ENCODE measurements around the gene RGS4. TPM values are rescaled to one million over a fixed set of nuclear protein-coding genes. Genes with fewer than 3 reads are reported as not detected.

Gene RGS4
- total RNA-seq, 1 experiment from 2014 or later: not detected

GRCh38 chr1:163124812-163125211 lies 55.7 kb downstream of the RGS4 start:
- BruUV-seq (replicated peaks): no TSS peak
- no peak for DNase-seq
- intact Hi-C loops (cut with micrococcal nuclease; ENCODE audit: unreplicated experiment): no loop called here
- no peak for TF ChIP-seq EZH2 (IDR thresholded peaks at IDR 0.05; ENCODE audit: low read depth)
- no peak for TF ChIP-seq CTCF (conservative IDR thresholded peaks at IDR 0.05)
- H3K9me3 ChIP-seq (ENCODE audit: insufficient read depth, low read depth): no peaks in the 10 kb centered on the region
- no peaks in the 10 kb centered on the region for H3K79me2 ChIP-seq (ENCODE audit: low read depth)
- H2AFZ ChIP-seq: no peak overlapping the region
- H4K20me1 ChIP-seq (ENCODE audit: insufficient read depth): no peaks in the 10 kb centered on the region
- H3K4me1 ChIP-seq (replicated peaks; ENCODE audit: insufficient read depth): no peaks in the 10 kb centered on the region
- H3K9me2 ChIP-seq (ENCODE audit: insufficient read depth): 0 out of 2 replicates have a peak, but pooled peaks cover 4% of the 10 kb centered on the region
- H3K4me2 ChIP-seq: no peak overlapping the region
- no peaks in the 10 kb centered on the region for H3K27me3 ChIP-seq (ENCODE audit: insufficient read depth, low read depth)
- ChIA-PET CTCF (no interaction called here), POLR2A (ENCODE audit: unreplicated experiment) (no interaction called here)
- H3F3A ChIP-seq (ENCODE audit: insufficient read depth, low read depth): no peaks in the 10 kb centered on the region
- no peak overlapping the region for H3K4me3 ChIP-seq
- H3K27ac ChIP-seq: no peak overlapping the region
- no peaks in the 10 kb centered on the region for H3K36me3 ChIP-seq (ENCODE audit: low read depth)

Other genes starting within 250 kb of the RGS4 start
- not detected in 2 replicates for gene CCDC190, start 208.2 kb upstream of the RGS4 start, total RNA-seq (2021)
- gene RGS5, start 133.6 kb downstream of the RGS4 start, total RNA-seq (2021): 3.6 and 6.6 TPM in 2 replicates